GM23338 (cell line): ENCODE results near the gene RAB3IL1. TPM values are rescaled to one million over a fixed set of nuclear protein-coding genes. Genes with fewer than 3 reads are reported as not detected.

Source experiments
- ATAC-seq: fragments of 200-7000 bp; cut with Tn5 transposase; 3 replicates; pipeline ENCODE4 v1.9.1; 2020
- DNase-seq: peaks from one replicate; pipeline ENCODE4 v3.0.0-alpha.2; 2015; ENCODE audit warnings: low spot score
- H2AFZ ChIP-seq: fragments of 200-600 bp; sonication (generic); 2 replicates; pipeline ENCODE4 v1.8.0; 2016; ENCODE audit warnings: antibody characterized with exemption, mild to moderate bottlenecking, moderate library complexity
- H3F3A ChIP-seq: fragments of 200-600 bp; sonication (generic); replicated peaks from 2 replicates; pipeline ENCODE4 v1.8.0; 2017; ENCODE audit warnings: antibody characterized with exemption, mixed run types, low read depth
- H3K27ac ChIP-seq: fragments of 200-600 bp; sonication (generic); 2 replicates; pipeline ENCODE4 v1.6.1; 2016; ENCODE audit warnings: low read depth
- H3K27me3 ChIP-seq: fragments of 200-600 bp; sonication (generic); 2 replicates; pipeline ENCODE4 v1.8.0; 2016; ENCODE audit warnings: mild to moderate bottlenecking, mixed run types, moderate library complexity; ENCODE audit not compliant: insufficient read depth
- H3K36me3 ChIP-seq: fragments of 200-600 bp; sonication (generic); 2 replicates; pipeline ENCODE4 v1.8.0; 2016; ENCODE audit warnings: mild to moderate bottlenecking; ENCODE audit not compliant: insufficient read depth
- H3K4me1 ChIP-seq: fragments of 200-600 bp; sonication (generic); 2 replicates; pipeline ENCODE4 v1.8.0; 2016; ENCODE audit warnings: mild to moderate bottlenecking, moderate library complexity; ENCODE audit not compliant: insufficient read depth
- H3K4me2 ChIP-seq: fragments of 200-600 bp; sonication (generic); 2 replicates; pipeline ENCODE4 v1.7.1; 2017; ENCODE audit warnings: mixed run types
- H3K4me3 ChIP-seq: fragments of 200-600 bp; sonication (generic); 2 replicates; pipeline ENCODE4 v1.6.1; 2016; ENCODE audit warnings: mixed run types
- H3K79me2 ChIP-seq: fragments of 200-600 bp; sonication (generic); replicated peaks from 2 replicates; pipeline ENCODE4 v1.8.0; 2017; ENCODE audit warnings: mild to moderate bottlenecking; ENCODE audit not compliant: insufficient read depth
- H3K9me2 ChIP-seq: fragments of 200-600 bp; sonication (generic); 2 replicates; pipeline ENCODE4 v1.8.0; 2017; ENCODE audit not compliant: insufficient read depth
- H4K20me1 ChIP-seq: fragments of 200-600 bp; sonication (generic); replicated peaks from 2 replicates; pipeline ENCODE4 v1.8.0; 2017; ENCODE audit warnings: mild to moderate bottlenecking; ENCODE audit not compliant: insufficient read depth
- H3K27ac Mint-ChIP-seq: 2 replicates; pipeline ENCODE4 v1.8.0; 2020; ENCODE audit warnings: inconsistent platforms, mild to moderate bottlenecking, moderate library complexity, mixed read lengths
- H3K27me3 Mint-ChIP-seq: 3 replicates; pipeline ENCODE4 v1.8.0; 2022; ENCODE audit warnings: low read depth, mild to moderate bottlenecking, moderate library complexity, mixed read lengths, inconsistent platforms; ENCODE audit not compliant: insufficient read depth, poor library complexity
- H3K36me3 Mint-ChIP-seq: 3 replicates; pipeline ENCODE4 v1.8.0; 2021; ENCODE audit warnings: low read depth, mild to moderate bottlenecking, inconsistent platforms, moderate library complexity, mixed read lengths
- H3K4me1 Mint-ChIP-seq: 3 replicates; pipeline ENCODE4 v1.8.0; 2020; ENCODE audit warnings: mild to moderate bottlenecking, inconsistent platforms, mixed read lengths
- H3K4me3 Mint-ChIP-seq: 3 replicates; pipeline ENCODE4 v1.8.0; 2021; ENCODE audit warnings: moderate library complexity, mild to moderate bottlenecking, inconsistent platforms, mixed read lengths
- H3K9me3 Mint-ChIP-seq: 3 replicates; pipeline ENCODE4 v1.8.0; 2020; ENCODE audit warnings: moderate library complexity, mild to moderate bottlenecking, inconsistent platforms, mixed read lengths
- CREB1 ChIP-seq: fragments of 250-450 bp; sonication (Bioruptor Pico); IDR thresholded peaks from 2 replicates; pipeline ENCODE4 v1.5.0; 2020; ENCODE audit warnings: low read depth, mild to moderate bottlenecking, moderate library complexity
- ETS1 ChIP-seq: IDR thresholded peaks from 2 replicates; pipeline ENCODE4 v1.6.1; 2016; ENCODE audit warnings: antibody characterized with exemption
- JUNB ChIP-seq: IDR thresholded peaks from one replicate; pipeline ENCODE4 v1.6.1; 2016; ENCODE audit warnings: antibody characterized with exemption; ENCODE audit not compliant: unreplicated experiment
- NANOG ChIP-seq: IDR thresholded peaks from 2 replicates; pipeline ENCODE4 v1.6.1; 2016; ENCODE audit warnings: antibody characterized with exemption, borderline replicate concordance
- REST ChIP-seq: IDR thresholded peaks from one replicate; pipeline ENCODE4 v1.6.1; 2018; ENCODE audit warnings: antibody characterized with exemption; ENCODE audit not compliant: unreplicated experiment
- STAT1 ChIP-seq: IDR thresholded peaks from one replicate; pipeline ENCODE4 v1.6.1; 2016; ENCODE audit warnings: antibody characterized with exemption; ENCODE audit not compliant: unreplicated experiment
- ZNF331 ChIP-seq: fragments of 250-450 bp; sonication (Bioruptor Pico); IDR thresholded peaks from 2 replicates; pipeline ENCODE4 v1.5.0; 2020; ENCODE audit warnings: low read depth, mild to moderate bottlenecking, moderate library complexity
- polyA plus RNA-seq: library from polyadenylated mRNA; unstranded; fragments of >200 nt; fragmentation: Nextera tagmentation; extraction: Ambion mirVana; gene quantifications from 2 replicates; pipeline ENCODE4 v1.2.1, GENCODE V29; 2016
- total RNA-seq: library from RNA; depleted of rRNA; stranded (reverse); fragments of >200 nt; shearing (Covaris generic); gene quantifications from 2 replicates; pipeline ENCODE4 v1.2.3, GENCODE V29; 2014
- TF ChIP-seq, protein P1 (sequence below), 2 experiments: fragments of 200-600 bp in 1 of 2; sonication (generic) in 1 of 2; conservative IDR thresholded peaks; 2 replicates each; pipeline versions ENCODE4 v1.5.1 to v1.6.1; 2016 to 2017; ENCODE audit warnings: antibody characterized with exemption in 2 of 2, low read depth in 2 of 2, mild to moderate bottlenecking in 2 of 2, moderate library complexity in 1 of 2
- TF ChIP-seq, protein P2 (sequence below): fragments of 250-450 bp; sonication (Bioruptor Pico); IDR thresholded peaks from 2 replicates; pipeline ENCODE4 v1.5.0; 2020; ENCODE audit warnings: mild to moderate bottlenecking, moderate library complexity

RAB3IL1 gene
- total and polyA plus RNA-seq, 2 experiments from 2014 or later, result 2.7 to 3.4 TPM

DNA sequence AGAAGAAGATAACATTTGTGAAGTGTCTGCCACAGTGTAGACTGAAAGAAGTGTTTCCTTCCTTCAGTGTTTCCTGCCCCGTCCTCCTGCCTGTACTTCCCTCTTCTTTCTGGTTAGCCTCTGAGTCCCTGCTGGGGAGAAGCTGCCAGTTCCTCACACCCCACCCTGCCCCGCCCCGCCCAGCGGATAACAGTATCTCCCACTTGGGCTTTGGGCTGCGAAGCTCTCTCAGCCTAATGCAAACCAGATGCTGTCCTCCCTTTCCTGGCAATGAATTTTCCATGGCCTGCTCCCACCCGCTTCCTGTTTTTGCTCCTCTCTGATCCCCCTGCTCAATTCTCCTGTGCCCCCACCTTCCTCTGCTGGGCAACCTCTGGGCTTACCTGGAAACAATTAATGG, 5.2 kb upstream of the RAB3IL1 start:
- H3K4me2 ChIP-seq, result 0 out of 2 replicates have a peak overlapping the region, but pooled peaks have one; percentile 70
- H3K27ac ChIP-seq, result no peak overlapping the region
- H3K4me1 ChIP-seq, result peaks cover 28% of the 10 kb centered on the region
- Mint-ChIP-seq H3K27ac (no peak overlapping the region), H3K27me3 (peaks cover 25% of the 10 kb centered on the region), H3K4me3 (no peak overlapping the region), H3K4me1 (peaks cover 47% of the 10 kb centered on the region), H3K36me3 (no peaks in the 10 kb centered on the region; the same call in 2 of the 3 replicates), H3K9me3 (no peaks in the 10 kb centered on the region; the same call in 2 of the 3 replicates)
- TF ChIP-seq ZNF331 (CRISPR knock-in tag) (no peak), NANOG (no peak), STAT1 (no peak), JUNB (no peak)
- ATAC-seq (no peak), DNase-seq (no peak)
- H3K79me2 ChIP-seq, result no peaks in the 10 kb centered on the region
- no peaks in the 10 kb centered on the region for H3K36me3 ChIP-seq
- H3F3A ChIP-seq, result peaks cover 8% of the 10 kb centered on the region; the same call in 1 of the 2 replicates
- peaks cover 14% of the 10 kb centered on the region for H3K27me3 ChIP-seq
- H3K9me2 ChIP-seq, result no peaks in the 10 kb centered on the region
- no peak overlapping the region for H3K4me3 ChIP-seq
- H4K20me1 ChIP-seq, result no peaks in the 10 kb centered on the region
- peak overlapping the region; percentile 95 for H2AFZ ChIP-seq

GRCh38 chr11:61921446-61921845, 4.1 kb upstream of the RAB3IL1 start:
- ATAC-seq (no peak), DNase-seq (no peak)
- peaks cover 20% of the 10 kb centered on the region for H3K27me3 ChIP-seq
- H3F3A ChIP-seq, result peaks cover 8% of the 10 kb centered on the region; the same call in 1 of the 2 replicates
- H2AFZ ChIP-seq, result no peak overlapping the region
- H4K20me1 ChIP-seq, result no peaks in the 10 kb centered on the region
- Mint-ChIP-seq H3K4me1 (peaks cover 44% of the 10 kb centered on the region), H3K27me3 (peaks cover 30% of the 10 kb centered on the region), H3K36me3 (no peaks in the 10 kb centered on the region; the same call in 2 of the 3 replicates), H3K9me3 (no peaks in the 10 kb centered on the region; the same call in 2 of the 3 replicates), H3K4me3 (no peak overlapping the region), H3K27ac (no peak overlapping the region)
- H3K4me3 ChIP-seq, result no peak overlapping the region
- H3K79me2 ChIP-seq, result no peaks in the 10 kb centered on the region
- H3K27ac ChIP-seq, result no peak overlapping the region
- no peaks in the 10 kb centered on the region for H3K36me3 ChIP-seq
- H3K4me2 ChIP-seq, result no peak overlapping the region
- H3K4me1 ChIP-seq, result peaks cover 28% of the 10 kb centered on the region
- H3K9me2 ChIP-seq, result no peaks in the 10 kb centered on the region
- no peak for TF ChIP-seq REST
- TF ChIP-seq NANOG, result no peak
- TF ChIP-seq, protein P1, sequence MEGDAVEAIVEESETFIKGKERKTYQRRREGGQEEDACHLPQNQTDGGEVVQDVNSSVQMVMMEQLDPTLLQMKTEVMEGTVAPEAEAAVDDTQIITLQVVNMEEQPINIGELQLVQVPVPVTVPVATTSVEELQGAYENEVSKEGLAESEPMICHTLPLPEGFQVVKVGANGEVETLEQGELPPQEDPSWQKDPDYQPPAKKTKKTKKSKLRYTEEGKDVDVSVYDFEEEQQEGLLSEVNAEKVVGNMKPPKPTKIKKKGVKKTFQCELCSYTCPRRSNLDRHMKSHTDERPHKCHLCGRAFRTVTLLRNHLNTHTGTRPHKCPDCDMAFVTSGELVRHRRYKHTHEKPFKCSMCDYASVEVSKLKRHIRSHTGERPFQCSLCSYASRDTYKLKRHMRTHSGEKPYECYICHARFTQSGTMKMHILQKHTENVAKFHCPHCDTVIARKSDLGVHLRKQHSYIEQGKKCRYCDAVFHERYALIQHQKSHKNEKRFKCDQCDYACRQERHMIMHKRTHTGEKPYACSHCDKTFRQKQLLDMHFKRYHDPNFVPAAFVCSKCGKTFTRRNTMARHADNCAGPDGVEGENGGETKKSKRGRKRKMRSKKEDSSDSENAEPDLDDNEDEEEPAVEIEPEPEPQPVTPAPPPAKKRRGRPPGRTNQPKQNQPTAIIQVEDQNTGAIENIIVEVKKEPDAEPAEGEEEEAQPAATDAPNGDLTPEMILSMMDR (conservative IDR thresholded peaks at IDR 0.05; ENCODE audit: low read depth in 2 of 2), result no peak
- TF ChIP-seq, protein P2, sequence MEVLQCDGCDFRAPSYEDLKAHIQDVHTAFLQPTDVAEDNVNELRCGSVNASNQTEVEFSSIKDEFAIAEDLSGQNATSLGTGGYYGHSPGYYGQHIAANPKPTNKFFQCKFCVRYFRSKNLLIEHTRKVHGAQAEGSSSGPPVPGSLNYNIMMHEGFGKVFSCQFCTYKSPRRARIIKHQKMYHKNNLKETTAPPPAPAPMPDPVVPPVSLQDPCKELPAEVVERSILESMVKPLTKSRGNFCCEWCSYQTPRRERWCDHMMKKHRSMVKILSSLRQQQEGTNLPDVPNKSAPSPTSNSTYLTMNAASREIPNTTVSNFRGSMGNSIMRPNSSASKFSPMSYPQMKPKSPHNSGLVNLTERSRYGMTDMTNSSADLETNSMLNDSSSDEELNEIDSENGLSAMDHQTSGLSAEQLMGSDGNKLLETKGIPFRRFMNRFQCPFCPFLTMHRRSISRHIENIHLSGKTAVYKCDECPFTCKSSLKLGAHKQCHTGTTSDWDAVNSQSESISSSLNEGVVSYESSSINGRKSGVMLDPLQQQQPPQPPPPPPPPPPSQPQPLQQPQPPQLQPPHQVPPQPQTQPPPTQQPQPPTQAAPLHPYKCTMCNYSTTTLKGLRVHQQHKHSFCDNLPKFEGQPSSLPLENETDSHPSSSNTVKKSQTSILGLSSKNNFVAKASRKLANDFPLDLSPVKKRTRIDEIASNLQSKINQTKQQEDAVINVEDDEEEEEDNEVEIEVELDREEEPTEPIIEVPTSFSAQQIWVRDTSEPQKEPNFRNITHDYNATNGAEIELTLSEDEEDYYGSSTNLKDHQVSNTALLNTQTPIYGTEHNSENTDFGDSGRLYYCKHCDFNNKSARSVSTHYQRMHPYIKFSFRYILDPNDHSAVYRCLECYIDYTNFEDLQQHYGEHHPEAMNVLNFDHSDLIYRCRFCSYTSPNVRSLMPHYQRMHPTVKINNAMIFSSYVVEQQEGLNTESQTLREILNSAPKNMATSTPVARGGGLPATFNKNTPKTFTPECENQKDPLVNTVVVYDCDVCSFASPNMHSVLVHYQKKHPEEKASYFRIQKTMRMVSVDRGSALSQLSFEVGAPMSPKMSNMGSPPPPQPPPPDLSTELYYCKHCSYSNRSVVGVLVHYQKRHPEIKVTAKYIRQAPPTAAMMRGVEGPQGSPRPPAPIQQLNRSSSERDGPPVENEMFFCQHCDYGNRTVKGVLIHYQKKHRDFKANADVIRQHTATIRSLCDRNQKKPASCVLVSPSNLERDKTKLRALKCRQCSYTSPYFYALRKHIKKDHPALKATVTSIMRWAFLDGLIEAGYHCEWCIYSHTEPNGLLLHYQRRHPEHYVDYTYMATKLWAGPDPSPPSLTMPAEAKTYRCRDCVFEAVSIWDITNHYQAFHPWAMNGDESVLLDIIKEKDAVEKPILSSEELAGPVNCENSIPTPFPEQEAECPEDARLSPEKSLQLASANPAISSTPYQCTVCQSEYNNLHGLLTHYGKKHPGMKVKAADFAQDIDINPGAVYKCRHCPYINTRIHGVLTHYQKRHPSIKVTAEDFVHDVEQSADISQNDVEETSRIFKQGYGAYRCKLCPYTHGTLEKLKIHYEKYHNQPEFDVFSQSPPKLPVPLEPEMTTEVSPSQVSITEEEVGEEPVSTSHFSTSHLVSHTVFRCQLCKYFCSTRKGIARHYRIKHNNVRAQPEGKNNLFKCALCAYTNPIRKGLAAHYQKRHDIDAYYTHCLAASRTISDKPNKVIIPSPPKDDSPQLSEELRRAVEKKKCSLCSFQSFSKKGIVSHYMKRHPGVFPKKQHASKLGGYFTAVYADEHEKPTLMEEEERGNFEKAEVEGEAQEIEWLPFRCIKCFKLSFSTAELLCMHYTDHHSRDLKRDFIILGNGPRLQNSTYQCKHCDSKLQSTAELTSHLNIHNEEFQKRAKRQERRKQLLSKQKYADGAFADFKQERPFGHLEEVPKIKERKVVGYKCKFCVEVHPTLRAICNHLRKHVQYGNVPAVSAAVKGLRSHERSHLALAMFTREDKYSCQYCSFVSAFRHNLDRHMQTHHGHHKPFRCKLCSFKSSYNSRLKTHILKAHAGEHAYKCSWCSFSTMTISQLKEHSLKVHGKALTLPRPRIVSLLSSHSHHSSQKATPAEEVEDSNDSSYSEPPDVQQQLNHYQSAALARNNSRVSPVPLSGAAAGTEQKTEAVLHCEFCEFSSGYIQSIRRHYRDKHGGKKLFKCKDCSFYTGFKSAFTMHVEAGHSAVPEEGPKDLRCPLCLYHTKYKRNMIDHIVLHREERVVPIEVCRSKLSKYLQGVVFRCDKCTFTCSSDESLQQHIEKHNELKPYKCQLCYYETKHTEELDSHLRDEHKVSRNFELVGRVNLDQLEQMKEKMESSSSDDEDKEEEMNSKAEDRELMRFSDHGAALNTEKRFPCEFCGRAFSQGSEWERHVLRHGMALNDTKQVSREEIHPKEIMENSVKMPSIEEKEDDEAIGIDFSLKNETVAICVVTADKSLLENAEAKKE, result no peak
- no peak for TF ChIP-seq ETS1
- TF ChIP-seq CREB1 (CRISPR knock-in tag), result no peak
- no peak for TF ChIP-seq STAT1
